Measurements from ENCODE around the gene HBEGF.

GRCh38 chr5:140293091-140293848, 53.1 kb downstream of the HBEGF start:
- TF ChIP-seq CTCF (IDR thresholded peaks at IDR 0.05) (no peak), EP300 (IDR thresholded peaks at IDR 0.05) (no peak)
